HG03558 (cell line): ENCODE data around the gene C20orf144.
A peak's percentile ranks its signal among the peaks of the same experiment; 100 is the strongest.

Source experiments
- ATAC-seq: cut with Tn5 transposase; IDR thresholded peaks from one replicate; pipeline ENCODE4 v1.9.1; 2021; ENCODE audit warnings: moderate number of reproducible peaks; ENCODE audit not compliant: unreplicated experiment; ENCODE audit errors: extremely low read depth

The C20orf144 gene

DNA sequence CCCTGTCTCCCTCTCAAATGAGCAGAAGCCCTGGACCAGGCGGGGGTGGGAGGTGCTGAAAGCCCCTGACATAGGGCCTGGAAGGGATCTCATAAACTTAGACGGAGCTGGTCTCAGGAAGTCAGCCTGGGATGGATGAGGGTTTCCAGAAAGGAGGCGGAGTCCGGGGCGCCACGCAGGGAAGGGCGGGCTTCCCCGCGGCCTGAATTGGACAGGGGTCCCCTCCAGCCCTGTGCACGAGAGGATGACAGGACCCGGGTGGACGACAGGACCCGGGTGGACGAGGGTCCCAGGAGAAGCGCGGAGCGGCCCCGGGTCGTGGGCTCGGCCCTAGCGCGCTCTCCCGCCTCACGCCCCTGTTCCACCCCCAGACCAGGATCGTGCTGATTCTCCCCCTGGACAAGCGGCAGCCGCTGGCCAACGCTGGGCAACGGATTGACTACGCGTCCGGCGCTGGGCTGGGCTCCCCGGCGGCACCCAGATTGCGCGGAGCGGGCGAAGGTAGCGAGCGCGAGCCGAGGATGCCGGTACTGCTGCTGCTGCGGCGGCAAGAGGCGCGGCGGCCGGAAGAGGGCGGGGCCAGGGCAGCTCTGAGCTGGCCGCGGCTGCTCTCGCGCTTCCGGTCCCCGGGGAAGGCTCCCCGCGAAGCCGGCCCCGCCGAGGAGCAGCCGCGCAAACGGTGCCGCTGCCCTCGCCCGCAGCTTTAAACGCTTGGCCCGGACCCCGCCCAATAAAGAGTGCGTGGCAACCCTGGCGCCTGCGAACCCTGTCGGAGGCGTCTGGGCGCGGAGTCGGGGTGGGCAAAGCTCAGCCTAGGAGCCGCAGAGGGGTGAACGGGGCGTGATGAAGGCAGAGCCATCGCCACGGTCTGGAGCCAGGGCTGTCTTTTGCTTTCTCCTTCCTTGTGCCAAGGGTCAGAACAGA, 1.3 kb downstream of the C20orf144 start:
- ATAC-seq = no peak

GRCh38 chr20:33664085-33664761, 2.1 kb downstream of the C20orf144 start:
- no peak for ATAC-seq

DNA sequence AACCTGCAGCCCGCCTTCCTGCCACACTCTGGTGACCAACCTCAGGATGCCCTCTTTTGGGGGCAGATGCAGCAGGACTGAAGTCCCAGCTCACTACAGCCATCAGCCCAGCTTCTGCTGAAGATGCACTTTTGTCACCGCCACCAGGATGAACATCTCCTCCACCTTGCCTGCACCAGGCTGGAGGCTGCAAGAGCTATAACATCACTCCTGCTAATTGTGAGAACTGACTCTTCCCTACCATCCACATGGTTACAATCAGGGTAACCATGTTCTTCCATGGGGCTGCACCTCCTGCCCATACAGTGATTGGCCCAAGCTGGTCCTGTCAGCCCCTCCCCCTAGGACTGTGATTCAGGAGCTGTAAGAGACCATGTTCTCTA, 2.6 kb downstream of the C20orf144 start:
- no peak for ATAC-seq

DNA sequence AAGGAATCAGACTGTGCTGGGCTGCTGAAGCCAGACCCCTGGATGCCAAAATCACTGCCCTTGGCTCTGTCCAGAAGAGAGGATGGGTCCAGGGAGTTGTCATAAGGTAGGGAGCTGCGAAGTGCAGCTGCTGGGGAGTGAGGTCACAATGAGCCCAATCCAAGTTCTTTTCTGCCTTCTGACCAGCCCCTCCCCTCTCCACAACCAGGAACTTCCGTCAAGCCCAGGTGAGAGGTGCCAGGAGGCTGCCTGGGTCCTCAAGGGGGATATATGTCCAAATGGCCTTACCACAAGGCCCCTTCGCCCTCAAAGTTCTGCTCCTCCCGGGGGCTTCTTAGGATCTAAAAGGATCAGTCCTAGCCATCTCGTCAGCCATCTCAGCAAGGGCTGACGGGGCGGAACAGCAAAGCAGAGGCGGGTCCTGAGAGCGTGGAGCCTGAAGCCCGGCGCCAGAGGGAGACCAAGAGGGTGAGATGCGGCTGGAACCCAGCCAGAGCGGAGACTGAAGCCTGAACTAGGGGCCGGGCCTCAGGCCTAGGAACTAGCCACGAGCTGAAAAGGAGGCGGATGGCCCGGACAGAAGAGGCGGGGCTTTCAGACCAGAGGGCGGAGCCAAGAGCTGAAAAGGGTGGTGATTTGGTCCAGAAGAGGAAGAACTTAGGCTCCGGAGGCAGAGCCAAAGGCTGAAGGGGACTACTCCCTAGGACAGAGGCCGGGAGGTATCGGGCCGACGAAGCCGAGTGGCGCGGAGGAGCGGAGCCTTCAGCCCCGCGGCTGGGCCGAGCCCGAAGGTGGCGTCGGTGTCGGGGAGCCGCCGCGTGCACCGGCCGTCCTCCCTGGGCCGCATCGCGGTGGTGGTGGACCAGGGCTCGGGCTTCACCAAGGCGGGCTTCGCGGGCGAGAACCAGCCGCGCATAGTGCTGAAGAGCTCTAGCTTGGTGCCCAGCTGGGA, 4.4 kb downstream of the C20orf144 start, which contains the start of gene ACTL10:
TSS of gene ACTL10 (plus strand) at position 651 of the 952 bp plus-strand sequence. CDS start 555 bp downstream, outside the sequence.
- peak; percentile 43 for ATAC-seq

DNA sequence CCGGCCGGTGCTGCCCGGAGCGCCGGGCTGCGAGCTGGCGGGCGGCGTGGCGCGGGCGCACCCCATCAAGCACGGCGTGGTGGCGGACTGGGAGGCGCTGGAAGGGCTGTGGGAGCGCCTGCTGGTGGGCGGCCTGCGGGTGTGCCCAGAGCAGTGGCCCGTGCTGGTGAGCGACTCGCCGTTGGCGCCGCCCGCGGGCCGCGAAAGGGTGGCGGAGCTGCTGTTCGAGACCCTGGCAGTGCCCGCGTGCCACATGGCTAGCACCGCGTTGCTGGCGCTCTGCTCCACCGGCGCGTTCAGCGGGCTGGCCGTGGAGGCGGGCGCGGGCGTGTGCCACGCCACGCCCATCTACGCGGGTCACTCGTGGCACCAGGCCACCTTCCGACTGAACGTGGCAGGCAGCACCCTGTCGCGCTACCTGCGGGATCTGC, 5.1 kb downstream of the C20orf144 start:
- ATAC-seq = no peak

- ATAC-seq = no peak
Observed at GRCh38 chr20:33667676-33668465, 5.7 kb downstream of the C20orf144 start.

DNA sequence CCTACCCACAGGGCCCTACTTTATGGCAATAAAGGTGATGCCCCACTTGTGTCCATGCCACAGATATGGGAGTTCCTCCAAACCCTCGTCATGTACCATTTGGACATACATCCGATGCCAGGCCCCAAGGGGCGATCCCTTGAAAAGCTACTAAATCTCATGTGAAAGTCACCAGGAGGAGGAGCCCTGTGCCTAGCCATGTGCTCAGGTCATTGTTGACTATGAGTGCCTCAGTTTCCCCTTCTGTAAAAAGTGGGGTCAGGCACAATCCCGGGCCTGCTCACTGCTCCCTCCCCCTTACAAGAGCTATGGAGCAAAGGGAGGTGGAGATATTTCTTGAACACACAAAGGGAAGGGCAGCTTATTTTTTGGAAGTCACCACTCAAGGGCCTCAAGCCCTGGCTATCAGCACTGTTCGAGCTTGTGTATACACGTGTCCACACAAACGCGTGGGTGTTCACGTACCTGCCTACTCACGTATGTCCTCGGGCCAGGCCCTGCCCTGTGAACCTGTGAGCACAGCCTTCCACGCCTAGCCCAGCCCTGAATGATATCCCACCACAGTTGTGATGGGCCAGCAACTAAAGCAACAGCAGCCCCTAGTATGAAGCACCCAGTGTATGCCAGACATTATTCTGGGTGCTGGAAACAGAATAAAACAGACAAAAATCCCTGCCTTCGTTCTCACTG, 6.5 kb downstream of the C20orf144 start:
- no peak for ATAC-seq

- no peak for ATAC-seq
Observed at GRCh38 chr20:33669224-33669623, 7.1 kb downstream of the C20orf144 start.

DNA sequence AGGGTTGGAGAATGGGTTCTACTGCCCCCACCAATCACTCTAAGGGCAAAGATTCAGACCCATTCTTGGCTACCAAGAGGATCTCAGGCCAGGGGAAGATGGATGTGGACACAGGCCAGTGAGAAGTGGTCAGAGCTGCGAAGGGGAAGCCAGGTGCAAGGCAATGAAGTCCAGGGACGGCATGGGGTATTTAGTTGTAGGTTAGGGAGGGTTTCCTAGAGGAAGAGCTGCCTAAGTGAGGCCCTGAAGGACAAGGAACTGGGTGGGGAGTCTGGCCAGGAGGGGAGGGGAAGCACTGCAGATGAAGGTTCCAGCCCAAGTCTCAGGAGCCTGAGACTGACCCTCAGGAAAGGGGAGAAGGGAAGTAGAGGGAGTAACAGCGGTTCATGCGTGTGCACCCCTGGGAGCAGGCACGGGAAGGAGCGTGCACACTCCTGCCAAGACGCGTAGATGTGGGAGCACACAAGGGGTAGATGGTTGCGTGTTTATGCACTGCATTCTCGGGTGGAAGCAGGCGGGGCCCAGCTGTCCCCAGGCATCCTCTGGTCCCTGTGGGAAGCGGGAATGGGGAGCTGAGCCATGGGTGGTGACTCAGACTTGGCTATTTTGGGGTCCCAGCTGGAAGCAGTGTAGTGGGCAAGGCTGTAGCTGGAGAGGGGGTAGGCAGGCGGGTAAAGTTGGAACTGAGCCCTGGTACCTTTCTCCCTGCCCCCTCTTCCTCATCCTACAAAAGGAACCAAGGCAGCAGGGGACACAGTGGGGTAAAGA, 7.9 kb downstream of the C20orf144 start:
- no peak for ATAC-seq

DNA sequence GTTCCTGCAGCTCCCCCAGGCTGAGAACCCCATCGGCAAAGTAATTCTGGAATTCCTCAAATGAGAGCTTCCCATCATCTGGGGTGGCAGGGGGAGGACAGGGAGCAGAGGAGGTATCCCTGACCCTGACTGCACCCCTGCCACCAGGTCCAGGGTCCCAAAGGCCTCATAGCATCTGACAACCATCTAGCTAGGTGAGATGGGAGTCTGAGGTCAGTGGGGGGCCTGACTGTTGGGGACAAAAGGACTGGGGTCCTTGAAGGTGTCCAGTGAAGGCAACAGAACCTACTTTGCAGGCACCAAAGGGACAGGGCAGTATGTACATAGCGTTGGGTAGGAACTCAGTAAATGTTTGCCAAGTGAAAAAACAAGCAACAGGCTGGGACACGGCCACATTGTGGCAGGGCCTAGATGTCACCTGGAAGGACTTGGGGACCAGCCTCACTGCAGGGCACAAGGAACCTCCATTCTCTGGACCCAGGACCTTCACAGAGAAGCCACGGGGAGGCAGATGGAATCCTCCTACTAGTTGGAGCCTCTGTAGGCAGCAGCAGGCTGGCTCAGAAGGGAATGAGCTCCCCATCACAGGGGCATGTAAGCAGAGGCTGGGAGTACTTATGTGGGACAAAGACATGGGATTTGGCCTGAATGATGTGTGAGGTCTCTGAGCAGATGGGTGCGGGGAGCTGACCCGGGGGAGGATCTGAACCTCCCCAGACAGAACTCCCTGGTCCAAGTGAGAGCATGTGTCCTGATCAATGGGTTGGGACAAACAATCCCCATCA, 8.8 kb downstream of the C20orf144 start:
- ATAC-seq = no peak

- ATAC-seq = no peak
Observed at GRCh38 chr20:33671573-33672288, 9.6 kb downstream of the C20orf144 start.

GRCh38 chr20:33672426-33673113, 10.4 kb downstream of the C20orf144 start:
- no peak for ATAC-seq

DNA sequence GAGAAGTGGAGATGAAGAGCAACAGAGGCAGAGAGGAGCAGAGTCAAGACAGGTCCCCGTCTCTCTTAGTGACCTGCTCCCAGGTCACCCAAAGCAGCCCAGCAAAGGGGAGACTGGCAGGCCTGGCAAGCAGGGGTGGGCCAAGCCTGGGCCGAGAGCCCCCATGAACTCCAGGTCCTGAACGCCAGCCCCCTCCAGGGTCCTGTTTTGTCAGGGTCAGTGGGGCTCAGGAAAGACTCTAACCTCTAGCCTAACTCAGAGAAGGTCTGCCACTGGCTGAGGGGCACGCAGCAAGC, 10.9 kb downstream of the C20orf144 start:
- ATAC-seq = no peak

DNA sequence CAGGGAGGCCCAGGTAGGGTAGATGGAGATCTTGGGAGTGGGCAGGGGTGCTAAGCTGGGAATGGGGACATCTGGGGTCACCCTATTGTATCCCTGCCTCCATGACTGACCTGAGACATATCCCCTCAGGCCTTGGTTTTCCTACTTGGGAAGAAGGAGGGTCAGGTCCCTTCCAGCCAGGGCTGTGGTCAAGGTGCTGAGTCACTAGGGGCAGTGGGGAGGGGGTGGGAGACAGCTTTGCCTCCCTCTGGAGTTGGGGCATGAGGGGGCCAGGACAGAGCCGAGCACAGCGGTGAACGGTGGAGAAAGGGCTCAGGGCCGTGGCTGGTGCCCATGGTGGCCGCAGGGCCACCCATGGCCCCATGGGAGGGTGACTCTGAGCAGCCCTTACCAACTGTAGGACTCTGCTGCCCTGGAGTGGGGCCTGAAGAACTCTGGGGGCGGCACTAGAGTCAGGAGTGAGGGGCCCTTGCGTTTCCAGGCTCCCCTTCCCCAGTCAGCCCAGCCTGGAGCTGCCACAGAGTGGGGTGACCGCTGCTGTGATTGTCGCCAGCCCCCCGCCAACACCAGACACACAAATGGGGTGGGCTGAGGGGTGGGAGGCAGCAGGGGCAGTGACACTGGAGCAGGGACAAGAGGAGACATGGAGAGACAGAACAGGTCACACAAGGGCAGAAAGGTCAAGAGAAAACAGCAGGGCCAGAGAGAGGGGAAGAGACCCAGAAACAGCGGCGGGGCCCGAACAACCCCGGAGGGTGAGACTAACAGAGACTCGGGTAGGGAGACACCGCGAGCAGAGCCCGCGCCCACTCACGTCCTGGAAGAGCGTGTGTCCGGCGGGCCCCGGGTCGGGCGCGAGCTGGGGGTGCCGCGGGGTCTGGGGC, 11.5 kb downstream of the C20orf144 start:
- no peak for ATAC-seq

- ATAC-seq = no peak
Observed at GRCh38 chr20:33674294-33675135, 12.4 kb downstream of the C20orf144 start, which contains the start of gene NECAB3. Gene NECAB3 (minus strand): TSS chr20:33674428. CDS start chr20:33674352, 76 bp downstream.
